C4-2B (cell line): ENCODE results near the gene NAP1L4.

Source experiments
- ZFX ChIP-seq: fragments of 450-650 bp; IDR thresholded peaks from 2 replicates; pipeline ENCODE4 v1.6.1; 2017
- TF ChIP-seq, protein P1 (sequence below): fragments of 450-650 bp; conservative IDR thresholded peaks from 2 replicates; pipeline ENCODE4 v1.5.1; 2017; ENCODE audit warnings: mild to moderate bottlenecking

DNA sequence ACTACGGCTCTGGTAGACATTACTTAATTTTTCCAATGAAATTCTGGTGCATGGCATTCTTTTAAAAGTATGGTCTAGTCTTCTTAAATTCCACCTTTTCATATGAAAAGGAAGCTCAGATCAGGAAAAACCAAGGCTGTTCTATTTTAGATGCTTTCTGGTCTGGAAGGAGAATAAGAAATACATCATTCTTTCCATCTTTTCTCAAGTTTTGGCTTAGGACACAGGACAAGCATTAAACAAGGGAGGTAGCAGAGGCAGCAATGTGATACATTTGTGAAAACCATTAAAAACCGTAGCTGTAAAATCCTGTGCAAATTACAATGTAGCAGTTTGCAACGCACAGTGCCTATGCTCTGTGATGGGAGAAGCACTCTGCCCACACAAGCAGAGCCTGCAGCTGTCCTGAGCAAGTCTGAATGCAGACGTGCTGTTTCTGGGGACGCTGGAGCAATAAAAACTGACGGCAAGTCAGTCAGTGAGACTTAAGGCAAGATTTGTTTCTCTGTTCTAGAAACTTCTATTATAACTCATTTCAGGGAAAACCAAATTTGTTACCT, 23.7 kb downstream of the NAP1L4 start:
- TF ChIP-seq, protein P1, sequence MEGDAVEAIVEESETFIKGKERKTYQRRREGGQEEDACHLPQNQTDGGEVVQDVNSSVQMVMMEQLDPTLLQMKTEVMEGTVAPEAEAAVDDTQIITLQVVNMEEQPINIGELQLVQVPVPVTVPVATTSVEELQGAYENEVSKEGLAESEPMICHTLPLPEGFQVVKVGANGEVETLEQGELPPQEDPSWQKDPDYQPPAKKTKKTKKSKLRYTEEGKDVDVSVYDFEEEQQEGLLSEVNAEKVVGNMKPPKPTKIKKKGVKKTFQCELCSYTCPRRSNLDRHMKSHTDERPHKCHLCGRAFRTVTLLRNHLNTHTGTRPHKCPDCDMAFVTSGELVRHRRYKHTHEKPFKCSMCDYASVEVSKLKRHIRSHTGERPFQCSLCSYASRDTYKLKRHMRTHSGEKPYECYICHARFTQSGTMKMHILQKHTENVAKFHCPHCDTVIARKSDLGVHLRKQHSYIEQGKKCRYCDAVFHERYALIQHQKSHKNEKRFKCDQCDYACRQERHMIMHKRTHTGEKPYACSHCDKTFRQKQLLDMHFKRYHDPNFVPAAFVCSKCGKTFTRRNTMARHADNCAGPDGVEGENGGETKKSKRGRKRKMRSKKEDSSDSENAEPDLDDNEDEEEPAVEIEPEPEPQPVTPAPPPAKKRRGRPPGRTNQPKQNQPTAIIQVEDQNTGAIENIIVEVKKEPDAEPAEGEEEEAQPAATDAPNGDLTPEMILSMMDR = no peak
- TF ChIP-seq ZFX = no peak
